Stomach (tissue), 4 donors: Measurements from ENCODE around the gene DNLZ.

ENCODE experiments used
- POLR2A ChIP-seq, 4 donors: fragments of 450-650 bp; IDR thresholded peaks; one replicate each; pipeline ENCODE4 v1.6.1; 2016; ENCODE audit warnings: antibody characterized with exemption in 4 of 4, control low read depth in 2 of 4, mild to moderate bottlenecking in 1 of 4, moderate library complexity in 1 of 4
- POLR2AphosphoS5 ChIP-seq, 3 donors: sonication (generic); formaldehyde crosslinking; IDR thresholded peaks; one replicate each; pipeline ENCODE4 v1.6.1; 2016; ENCODE audit warnings: antibody characterized with exemption in 3 of 3
- TF ChIP-seq, protein P1 (sequence below), 7 experiments: fragments of 450-650 bp in 4 of 7; fragments of 200-600 bp in 3 of 7; sonication (generic) in 3 of 7; IDR thresholded peaks; one replicate each; pipeline ENCODE4 v1.5.1; 2016 to 2019; ENCODE audit warnings: antibody characterized with exemption in 7 of 7, control low read depth in 2 of 7, mild to moderate bottlenecking in 1 of 7

- TF ChIP-seq POLR2A (IDR thresholded peaks at IDR 0.05) (no peak), POLR2AphosphoS5 (IDR thresholded peaks at IDR 0.05) (no peak)
- TF ChIP-seq, protein P1, sequence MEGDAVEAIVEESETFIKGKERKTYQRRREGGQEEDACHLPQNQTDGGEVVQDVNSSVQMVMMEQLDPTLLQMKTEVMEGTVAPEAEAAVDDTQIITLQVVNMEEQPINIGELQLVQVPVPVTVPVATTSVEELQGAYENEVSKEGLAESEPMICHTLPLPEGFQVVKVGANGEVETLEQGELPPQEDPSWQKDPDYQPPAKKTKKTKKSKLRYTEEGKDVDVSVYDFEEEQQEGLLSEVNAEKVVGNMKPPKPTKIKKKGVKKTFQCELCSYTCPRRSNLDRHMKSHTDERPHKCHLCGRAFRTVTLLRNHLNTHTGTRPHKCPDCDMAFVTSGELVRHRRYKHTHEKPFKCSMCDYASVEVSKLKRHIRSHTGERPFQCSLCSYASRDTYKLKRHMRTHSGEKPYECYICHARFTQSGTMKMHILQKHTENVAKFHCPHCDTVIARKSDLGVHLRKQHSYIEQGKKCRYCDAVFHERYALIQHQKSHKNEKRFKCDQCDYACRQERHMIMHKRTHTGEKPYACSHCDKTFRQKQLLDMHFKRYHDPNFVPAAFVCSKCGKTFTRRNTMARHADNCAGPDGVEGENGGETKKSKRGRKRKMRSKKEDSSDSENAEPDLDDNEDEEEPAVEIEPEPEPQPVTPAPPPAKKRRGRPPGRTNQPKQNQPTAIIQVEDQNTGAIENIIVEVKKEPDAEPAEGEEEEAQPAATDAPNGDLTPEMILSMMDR (IDR thresholded peaks at IDR 0.05), result peak in 2 of 7 experiments; percentile 5 to 56
These were observed 605 bp upstream of the DNLZ start for GRCh38 chr9:136363949-136364748.
